Eye (tissue), 1 donor: ENCODE data around the gene ADNP2.
"Not testable (repeated sequence)": the region's sequence is repeated elsewhere in the genome, so short reads cannot be mapped to it uniquely, and the experiment has no call there.

Source experiments
- DNase-seq: peaks from one replicate; pipeline ENCODE4 v3.0.0-alpha.2; 2015

Gene ADNP2

GRCh38 chr18:80148326-80149199 is 39.5 kb downstream of the ADNP2 start:
- DNase-seq, result no peak

GRCh38 chr18:80149667-80150066 is 40.6 kb downstream of the ADNP2 start:
- DNase-seq, result no peak

- no peak for DNase-seq
These were observed 45.2 kb downstream of the ADNP2 start for GRCh38 chr18:80154293-80154692.

- peak; percentile 91 for DNase-seq
These were observed 48.8 kb downstream of the ADNP2 start for GRCh38 chr18:80157708-80158343.

- no peak for DNase-seq
These were observed 49.3 kb downstream of the ADNP2 start for GRCh38 chr18:80158365-80158764.

GRCh38 chr18:80159713-80160636 is 50.9 kb downstream of the ADNP2 start:
- DNase-seq, result peak; percentile 40

- no peak for DNase-seq
These were observed 52.8 kb downstream of the ADNP2 start for GRCh38 chr18:80161781-80162417.

GRCh38 chr18:80163183-80163582 is 54.1 kb downstream of the ADNP2 start:
- no peak for DNase-seq

- not testable (repeated sequence) for DNase-seq
These were observed 55.8 kb downstream of the ADNP2 start for GRCh38 chr18:80164727-80165355.

- DNase-seq, result no peak
These were observed 57.2 kb downstream of the ADNP2 start for GRCh38 chr18:80166240-80166639.

- DNase-seq, result no peak
These were observed 57.7 kb downstream of the ADNP2 start for GRCh38 chr18:80166725-80167124.

GRCh38 chr18:80167331-80167730 is 58.3 kb downstream of the ADNP2 start:
- DNase-seq, result no peak

GRCh38 chr18:80167931-80168330 is 58.9 kb downstream of the ADNP2 start:
- DNase-seq, result no peak

- no peak for DNase-seq
These were observed 59.3 kb downstream of the ADNP2 start for GRCh38 chr18:80168346-80168745.

- no peak for DNase-seq
These were observed 59.9 kb downstream of the ADNP2 start for GRCh38 chr18:80168982-80169381.

GRCh38 chr18:80169607-80170006 is 60.5 kb downstream of the ADNP2 start:
- DNase-seq, result peak; percentile 50

GRCh38 chr18:80170395-80171053 is 61.5 kb downstream of the ADNP2 start:
- no peak for DNase-seq

GRCh38 chr18:80171054-80171872 is 62.2 kb downstream of the ADNP2 start:
- DNase-seq, result no peak

GRCh38 chr18:80172056-80172455 is 63.0 kb downstream of the ADNP2 start:
- no peak for DNase-seq

GRCh38 chr18:80173060-80173459 is 64.0 kb downstream of the ADNP2 start:
- no peak for DNase-seq
